PC-9 (cell line): ENCODE measurements around the gene CASP10.

Experiments used
- CTCF ChIP-seq: fragments of 200-600 bp; sonication (generic); conservative IDR thresholded peaks from 2 replicates; pipeline ENCODE4 v1.6.1; 2017; ENCODE audit warnings: mixed run types, antibody characterized with exemption, mild to moderate bottlenecking, moderate library complexity
- EZH2 ChIP-seq: fragments of 200-600 bp; sonication (generic); IDR thresholded peaks from 2 replicates; pipeline ENCODE4 v1.8.0; 2017; ENCODE audit warnings: antibody characterized with exemption, low read depth

DNA sequence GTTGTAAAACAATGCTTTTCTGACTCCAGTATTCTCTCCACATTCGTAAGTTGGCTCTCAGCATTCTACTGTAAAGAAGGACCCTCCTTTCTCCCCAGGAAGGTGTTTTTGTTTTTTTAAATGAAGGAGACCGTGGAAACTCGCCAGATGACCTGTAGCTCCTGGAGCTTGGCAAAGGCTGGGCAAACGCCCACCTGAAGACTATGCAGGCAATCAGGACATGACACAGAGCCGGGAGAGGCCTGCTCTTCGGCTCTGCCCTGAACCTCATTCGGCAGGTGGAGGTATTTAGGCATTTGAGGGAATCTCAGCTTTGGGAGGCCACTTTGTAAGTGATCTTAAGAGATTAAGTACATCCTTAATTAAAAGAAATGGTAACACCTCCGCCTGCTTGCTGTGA is 17.4 kb downstream of the CASP10 start:
- TF ChIP-seq CTCF (no peak), EZH2 (no peak)
